Stimulated activated CD8-positive, alpha-beta memory T cell treated with anti-CD3 and anti-CD28 coated beads, Interleukin-7, amount 100 ng/mL, for 4 hours (primary cell): Measurements from ENCODE around the gene LECT2.

ENCODE experiments used
- DNase-seq, 2 donors: peaks; one replicate each; pipeline ENCODE4 v3.0.0-alpha.2; 2020; ENCODE audit warnings: low read depth in 2 of 2

Gene LECT2

GRCh38 chr5:135937245-135937911 is 17.4 kb downstream of the LECT2 start:
- DNase-seq: no peak

- DNase-seq: no peak
Measured at GRCh38 chr5:135934939-135935338, 19.8 kb downstream of the LECT2 start.

- no peak for DNase-seq
Measured at GRCh38 chr5:135930949-135931295, 23.9 kb downstream of the LECT2 start.

- DNase-seq: no peak
Measured at GRCh38 chr5:135930029-135930948, 24.5 kb downstream of the LECT2 start.

GRCh38 chr5:135921388-135921787 is 33.4 kb downstream of the LECT2 start:
- no peak for DNase-seq

- DNase-seq: no peak
Measured at GRCh38 chr5:135920199-135920598, 34.6 kb downstream of the LECT2 start.

GRCh38 chr5:135916638-135917263 is 38.0 kb downstream of the LECT2 start:
- no peak for DNase-seq

GRCh38 chr5:135915466-135916001 is 39.2 kb downstream of the LECT2 start:
- DNase-seq: no peak

- no peak for DNase-seq
Measured at GRCh38 chr5:135913713-135914626, 40.8 kb downstream of the LECT2 start.

- DNase-seq: no peak
Measured at GRCh38 chr5:135905144-135905543, 49.6 kb downstream of the LECT2 start.

GRCh38 chr5:135901633-135902032 is 53.1 kb downstream of the LECT2 start:
- DNase-seq: no peak

- no peak for DNase-seq
Measured at GRCh38 chr5:135900276-135900675, 54.5 kb downstream of the LECT2 start.

GRCh38 chr5:135898651-135899050 is 56.1 kb downstream of the LECT2 start:
- DNase-seq: no peak
